Measurements from ENCODE around the gene PRRT3. TPM values are rescaled to one million over a fixed set of nuclear protein-coding genes. Genes with fewer than 3 reads are reported as not detected.

Gene PRRT3
- total RNA-seq, 1 experiment from 2014 or later = 9.2 TPM

DNA sequence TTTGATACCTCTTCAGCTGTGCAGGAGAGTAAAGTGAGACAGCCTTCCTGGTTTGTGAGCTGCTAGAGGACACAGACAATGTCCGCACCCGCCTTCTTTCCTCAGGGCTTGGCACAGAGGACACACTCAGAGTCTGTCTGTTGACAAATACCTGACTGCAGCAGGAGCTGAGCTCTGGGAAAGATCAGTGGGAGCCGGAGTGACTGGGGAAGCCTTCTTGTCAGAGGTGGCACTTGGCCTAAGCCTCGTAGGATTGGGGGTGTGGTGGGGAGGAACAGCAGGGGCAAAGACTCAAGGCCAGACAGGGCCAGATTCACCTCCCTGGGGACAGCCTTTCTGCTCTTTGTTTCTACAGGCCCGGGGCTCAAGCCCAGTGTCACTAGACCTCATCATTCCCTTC is 38.6 kb downstream of the PRRT3 start (continued):
- TF ChIP-seq NR3C1 (CRISPR knock-in tag; conservative IDR thresholded peaks at IDR 0.05; ENCODE audit: low read depth) (no peak), PRDM15 (CRISPR knock-in tag; IDR thresholded peaks at IDR 0.05) (no peak), ETV6 (CRISPR knock-in tag; IDR thresholded peaks at IDR 0.05) (no peak), CBFB (CRISPR knock-in tag; IDR thresholded peaks at IDR 0.05; ENCODE audit: low read depth) (no peak)

DNA sequence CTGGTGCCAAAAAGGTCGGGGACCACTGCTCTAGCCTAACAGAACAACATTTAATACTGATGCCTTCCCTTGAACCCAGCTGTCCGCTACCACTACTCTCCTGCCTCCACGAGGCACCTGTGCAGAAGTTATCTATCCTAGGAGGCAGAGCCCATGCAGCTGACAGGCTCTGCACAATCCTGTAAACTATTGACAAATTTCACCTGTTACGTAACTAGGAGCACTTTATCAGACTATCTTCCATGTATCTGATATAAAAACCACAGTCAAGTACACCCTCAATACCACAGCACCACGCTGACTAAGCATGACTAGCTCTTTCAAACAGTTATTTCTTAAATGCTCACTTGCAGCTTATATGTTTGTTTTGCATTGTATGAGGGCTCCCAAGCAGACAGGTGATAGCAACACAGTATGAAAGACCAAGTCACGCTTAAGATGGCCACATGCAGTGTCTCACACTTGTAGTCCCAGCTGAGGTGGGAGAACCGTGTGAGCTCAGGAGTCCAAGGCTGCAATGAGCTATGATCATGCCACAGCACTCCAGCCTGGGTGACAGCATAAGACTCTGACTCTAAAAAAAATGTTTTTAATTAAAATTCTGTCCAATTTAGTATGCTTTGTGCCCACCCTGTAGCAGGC is 39.8 kb downstream of the PRRT3 start:
- CTCF ChIA-PET = interaction anchor here (1.0 to 2.3 kb wide), 2 partner anchors 20 to 34 kb away, joined by 3 to 7 read pairs; no protein-coding TSS in a partner anchor
- POLR2A ChIA-PET = no interaction called here
- no peaks in the 10 kb centered on the region for H3K36me3 Mint-ChIP-seq
- H3K4me3 Mint-ChIP-seq = no peak overlapping the region
- peaks cover 18% of the 10 kb centered on the region for H3K4me1 Mint-ChIP-seq
- H3K27me3 Mint-ChIP-seq (ENCODE audit: low read depth) = peaks cover 3% of the 10 kb centered on the region; the same call in 1 of the 2 replicates
- no peaks in the 10 kb centered on the region for H3K9me3 Mint-ChIP-seq
- DNase-seq (ENCODE audit: low spot score) = no peak
- H3K27ac Mint-ChIP-seq = no peak overlapping the region
- no peak for ATAC-seq
- no peak for TF ChIP-seq GTF2I (CRISPR knock-in tag; conservative IDR thresholded peaks at IDR 0.05)
- no peak for TF ChIP-seq FOXK1 (CRISPR knock-in tag; IDR thresholded peaks at IDR 0.05)
- no peak for TF ChIP-seq AFF4 (CRISPR knock-in tag; IDR thresholded peaks at IDR 0.05; ENCODE audit: borderline replicate concordance)
- TF ChIP-seq NFYB (CRISPR knock-in tag; conservative IDR thresholded peaks at IDR 0.05; ENCODE audit: low read depth) = no peak
- TF ChIP-seq ZNF232 (CRISPR knock-in tag; IDR thresholded peaks at IDR 0.05) = no peak
- TF ChIP-seq MXD4 (CRISPR knock-in tag; IDR thresholded peaks at IDR 0.05; ENCODE audit: borderline replicate concordance) = no peak
- TF ChIP-seq ERG (CRISPR knock-in tag; IDR thresholded peaks at IDR 0.05) = no peak
- TF ChIP-seq, protein P1, sequence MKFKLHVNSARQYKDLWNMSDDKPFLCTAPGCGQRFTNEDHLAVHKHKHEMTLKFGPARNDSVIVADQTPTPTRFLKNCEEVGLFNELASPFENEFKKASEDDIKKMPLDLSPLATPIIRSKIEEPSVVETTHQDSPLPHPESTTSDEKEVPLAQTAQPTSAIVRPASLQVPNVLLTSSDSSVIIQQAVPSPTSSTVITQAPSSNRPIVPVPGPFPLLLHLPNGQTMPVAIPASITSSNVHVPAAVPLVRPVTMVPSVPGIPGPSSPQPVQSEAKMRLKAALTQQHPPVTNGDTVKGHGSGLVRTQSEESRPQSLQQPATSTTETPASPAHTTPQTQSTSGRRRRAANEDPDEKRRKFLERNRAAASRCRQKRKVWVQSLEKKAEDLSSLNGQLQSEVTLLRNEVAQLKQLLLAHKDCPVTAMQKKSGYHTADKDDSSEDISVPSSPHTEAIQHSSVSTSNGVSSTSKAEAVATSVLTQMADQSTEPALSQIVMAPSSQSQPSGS (CRISPR knock-in tag; IDR thresholded peaks at IDR 0.05; ENCODE audit: borderline replicate concordance, low read depth) = no peak
- no peak for TF ChIP-seq PRDM15 (CRISPR knock-in tag; IDR thresholded peaks at IDR 0.05)
- TF ChIP-seq, protein P2, sequence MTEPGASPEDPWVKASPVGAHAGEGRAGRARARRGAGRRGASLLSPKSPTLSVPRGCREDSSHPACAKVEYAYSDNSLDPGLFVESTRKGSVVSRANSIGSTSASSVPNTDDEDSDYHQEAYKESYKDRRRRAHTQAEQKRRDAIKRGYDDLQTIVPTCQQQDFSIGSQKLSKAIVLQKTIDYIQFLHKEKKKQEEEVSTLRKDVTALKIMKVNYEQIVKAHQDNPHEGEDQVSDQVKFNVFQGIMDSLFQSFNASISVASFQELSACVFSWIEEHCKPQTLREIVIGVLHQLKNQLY (CRISPR knock-in tag; IDR thresholded peaks at IDR 0.05) = no peak
- TF ChIP-seq ZMAT4 (CRISPR knock-in tag; IDR thresholded peaks at IDR 0.05) = no peak
- TF ChIP-seq ZBTB43 (CRISPR knock-in tag; IDR thresholded peaks at IDR 0.05) = no peak
- TF ChIP-seq CBFB (CRISPR knock-in tag; IDR thresholded peaks at IDR 0.05; ENCODE audit: low read depth) = no peak
- no peak for TF ChIP-seq NFE2L1 (CRISPR knock-in tag; IDR thresholded peaks at IDR 0.05)

Measured in WTC11 (cell line).